Measurements from ENCODE around the gene TLE4.

Gene TLE4

DNA sequence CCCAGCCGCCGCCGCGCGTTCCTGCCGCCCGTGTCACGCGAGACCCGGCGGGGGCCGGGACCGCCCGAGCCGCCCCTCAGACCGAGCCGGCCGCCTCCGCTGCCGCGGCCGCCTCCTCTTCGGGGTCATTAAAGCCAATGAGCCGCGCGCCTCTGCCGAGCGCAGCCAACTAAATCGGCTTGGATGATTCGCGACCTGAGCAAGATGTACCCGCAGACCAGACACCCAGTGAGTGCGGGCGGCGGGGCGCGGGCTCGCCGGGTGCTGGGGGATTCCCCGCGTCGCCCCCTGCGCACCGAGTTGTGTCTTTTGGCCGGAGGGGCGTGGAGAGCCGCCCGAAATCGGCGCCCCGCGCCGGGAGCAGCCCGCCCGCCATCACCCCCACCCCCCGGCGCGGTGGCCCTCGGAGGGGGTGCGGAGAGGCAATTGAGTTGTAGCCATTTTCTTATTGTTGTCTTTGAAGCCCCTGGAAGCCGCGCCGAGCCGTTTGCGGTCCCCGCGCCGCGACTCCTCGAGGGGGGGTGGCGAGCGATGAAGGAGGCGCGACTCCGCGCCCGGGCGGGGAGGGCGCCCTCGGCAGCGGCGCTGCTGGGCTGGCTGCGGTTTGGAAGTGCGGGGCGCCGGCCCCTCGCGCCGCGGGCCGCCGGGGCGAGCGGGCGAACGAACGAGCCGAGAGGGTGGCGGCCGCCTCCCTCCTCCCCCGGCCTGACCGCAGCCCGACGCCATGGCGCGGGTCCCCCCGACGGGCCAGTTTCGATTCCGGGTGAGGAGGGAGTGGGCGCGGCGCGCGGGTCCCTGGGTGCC is 1.0 kb downstream of the TLE4 start:
- peak; percentile 45 to 46 for DNase-seq

DNA sequence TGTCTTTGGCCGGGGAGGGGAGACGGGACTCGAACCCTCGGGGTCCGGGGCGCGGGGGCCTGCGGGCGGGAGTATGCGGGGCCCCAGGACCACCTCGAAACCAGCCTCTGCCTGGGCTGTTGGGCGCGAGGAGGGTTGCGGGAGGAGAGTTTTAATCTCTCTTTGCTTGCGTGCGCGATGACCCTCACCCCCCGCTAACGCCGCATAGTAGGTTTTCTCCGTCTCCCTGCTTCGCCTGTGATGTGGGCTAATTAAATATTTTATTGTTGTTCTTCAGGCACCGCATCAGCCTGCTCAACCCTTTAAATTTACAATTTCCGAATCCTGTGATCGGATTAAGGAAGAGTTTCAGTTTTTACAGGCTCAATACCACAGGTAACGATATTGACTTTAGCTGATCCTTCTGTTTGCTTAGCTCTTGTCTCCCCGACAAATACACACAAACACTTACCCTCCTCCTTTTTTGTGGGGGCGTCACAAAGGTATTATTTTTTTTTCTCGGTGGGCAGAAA is 1.7 kb downstream of the TLE4 start:
- DNase-seq = no peak

- DNase-seq = no peak
These were observed 2.4 kb downstream of the TLE4 start for GRCh38 chr9:79574136-79574535.

GRCh38 chr9:79574781-79575180 is 3.0 kb downstream of the TLE4 start:
- no peak for DNase-seq

DNA sequence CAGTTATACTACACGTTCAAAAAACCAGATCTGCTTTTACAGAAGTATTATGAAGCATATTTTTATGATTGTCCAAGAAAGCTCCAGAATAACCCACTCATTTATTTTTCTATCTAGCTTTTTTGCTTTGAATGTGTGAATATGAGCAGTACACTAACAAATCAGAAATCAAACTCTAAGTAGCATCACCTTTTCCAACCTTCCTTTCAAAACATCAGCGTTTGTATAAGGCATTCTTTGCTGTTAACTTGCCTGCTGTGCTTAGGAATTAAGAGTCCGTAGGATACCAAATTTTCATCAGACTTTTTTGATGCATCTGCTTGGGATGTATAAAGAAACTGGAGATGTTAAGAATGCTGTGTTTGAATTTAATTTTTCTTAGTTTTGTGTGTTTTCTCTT is 3.8 kb downstream of the TLE4 start:
- no peak for DNase-seq

DNA sequence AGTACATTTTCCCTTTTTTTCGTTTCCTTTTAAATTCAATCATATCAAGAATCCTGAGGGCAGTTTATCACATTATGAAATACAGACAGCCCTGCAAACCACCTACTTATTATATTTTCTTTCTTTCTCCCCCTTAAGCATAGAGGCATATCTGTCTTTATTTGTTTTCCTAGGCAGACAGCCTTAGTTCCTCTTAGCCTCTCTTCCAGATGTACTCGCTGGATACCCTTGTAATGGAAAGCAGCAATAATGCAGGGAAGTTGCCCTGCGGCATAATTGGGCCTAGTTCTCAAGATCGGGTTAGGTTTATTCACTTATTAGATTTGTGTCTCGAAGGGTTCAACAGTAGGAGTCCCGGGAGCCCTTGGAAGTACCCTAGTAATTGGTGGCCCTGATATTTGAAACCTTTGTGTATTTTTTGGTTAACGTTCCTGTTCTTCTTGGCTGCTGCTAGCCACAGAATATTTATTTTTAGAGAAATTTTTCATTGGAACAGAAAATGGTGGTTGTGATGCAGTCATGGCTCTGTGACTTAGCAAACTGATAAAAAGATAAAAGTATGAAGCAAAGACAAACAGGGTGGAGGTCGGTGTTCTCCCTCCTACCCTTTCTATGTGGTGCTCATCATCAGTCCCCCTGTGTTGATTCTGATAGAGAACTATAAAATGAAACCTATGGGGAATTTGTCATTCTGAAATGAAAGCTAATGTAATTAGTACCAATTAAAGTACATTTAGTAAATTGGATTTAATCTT is 6.4 kb downstream of the TLE4 start:
- DNase-seq = no peak

- DNase-seq = no peak
These were observed 7.1 kb downstream of the TLE4 start for GRCh38 chr9:79578891-79579290.

- no peak for DNase-seq
These were observed 7.9 kb downstream of the TLE4 start for GRCh38 chr9:79579624-79580023.

DNA sequence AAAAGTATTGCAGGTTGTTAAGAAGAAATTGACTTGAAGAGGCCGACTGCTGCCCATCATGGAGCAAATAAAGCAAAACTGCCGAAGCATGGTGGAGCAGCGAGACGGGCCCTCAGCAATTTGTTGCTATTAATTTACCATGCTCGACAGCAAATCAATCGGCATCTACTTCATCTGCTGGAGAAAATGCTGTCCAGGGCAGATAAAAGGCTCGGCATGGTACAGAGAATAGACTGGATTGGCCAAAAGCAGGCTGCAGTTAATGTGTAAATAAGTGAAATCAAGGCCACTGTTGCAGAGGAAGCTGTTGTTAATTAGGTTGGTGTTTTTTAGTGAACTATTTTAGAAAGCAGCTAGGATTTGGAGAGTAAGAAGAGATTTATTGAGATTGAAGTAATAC is 8.3 kb downstream of the TLE4 start:
- no peak for DNase-seq

DNA sequence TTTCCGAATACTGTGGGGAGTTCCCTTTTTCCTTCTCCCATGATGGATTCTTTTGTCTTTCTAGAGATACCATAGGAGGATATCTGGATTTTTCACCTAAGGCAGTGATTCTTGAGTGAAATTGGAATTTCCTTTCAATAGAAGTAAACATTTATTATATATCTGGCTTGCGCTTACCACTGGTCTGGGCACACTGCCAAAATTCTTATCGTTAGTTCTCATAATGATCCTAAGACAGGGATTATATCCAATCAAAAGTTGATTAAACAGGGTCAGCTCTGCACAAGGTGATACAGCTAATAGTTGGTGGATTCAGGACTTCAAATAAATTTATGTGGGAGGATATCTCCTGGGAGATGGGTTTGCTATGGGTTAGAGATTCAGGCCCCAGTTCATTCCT is 9.6 kb downstream of the TLE4 start:
- DNase-seq = no peak

GRCh38 chr9:79581794-79582193 is 10.0 kb downstream of the TLE4 start:
- DNase-seq = peak; percentile 11 to 16

DNA sequence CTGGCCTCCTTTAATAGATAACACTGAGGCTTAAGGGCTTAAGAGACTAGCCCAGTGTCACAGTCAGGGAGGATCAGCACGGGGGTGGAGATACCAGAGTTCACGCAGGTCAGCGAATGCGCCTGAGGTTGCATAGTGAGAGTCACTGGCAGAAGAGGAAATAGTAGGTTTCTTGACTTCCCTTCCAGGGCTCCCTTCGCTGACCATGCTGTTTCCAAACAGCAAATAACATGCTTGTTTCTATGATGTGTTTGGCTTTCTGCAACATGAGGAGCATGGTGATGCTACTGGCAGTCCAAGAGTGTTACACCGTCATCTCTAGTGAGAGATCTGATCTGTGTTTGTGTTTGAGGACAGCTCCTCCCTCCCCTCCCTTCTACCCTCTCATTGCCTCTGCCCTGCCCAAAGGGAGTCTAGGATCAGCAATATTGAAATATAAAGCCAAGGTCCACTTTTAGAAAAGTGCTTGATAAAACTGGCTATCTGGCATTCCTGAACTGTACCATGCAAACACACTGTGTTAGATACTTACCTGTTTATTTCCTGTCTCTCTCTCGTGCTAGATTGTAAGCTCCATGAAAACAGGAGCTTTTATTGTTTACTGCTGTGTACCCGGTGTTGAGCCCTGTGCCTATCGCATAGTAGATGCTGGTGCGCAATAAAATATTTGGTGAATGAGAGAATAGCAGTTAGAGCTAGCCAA is 12.3 kb downstream of the TLE4 start:
- DNase-seq = no peak

- no peak for DNase-seq
These were observed 12.9 kb downstream of the TLE4 start for GRCh38 chr9:79584655-79584982.

GRCh38 chr9:79588488-79589223 is 16.9 kb downstream of the TLE4 start:
- DNase-seq = no peak

DNA sequence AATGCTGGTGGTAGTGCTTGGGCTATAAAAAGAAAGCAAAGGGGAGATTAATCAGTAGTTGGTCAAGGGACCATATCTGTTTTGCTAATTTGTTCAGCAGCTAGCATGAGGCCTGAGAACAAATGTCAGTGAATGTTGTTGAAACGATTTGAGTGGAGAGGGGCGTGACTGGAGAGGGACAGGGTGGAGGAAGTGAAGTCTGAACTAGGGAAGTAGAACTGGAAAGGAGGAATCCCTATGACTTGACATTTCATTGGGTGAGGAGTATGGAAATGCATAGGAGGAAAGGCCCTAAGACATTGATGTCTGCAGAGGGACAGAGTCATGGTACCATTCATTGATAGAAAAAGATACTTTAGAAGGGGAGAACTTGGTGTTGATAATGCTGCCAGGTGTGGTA is 19.7 kb downstream of the TLE4 start:
- DNase-seq = no peak

GRCh38 chr9:79592726-79593493 is 21.1 kb downstream of the TLE4 start:
- no peak for DNase-seq

GRCh38 chr9:79598562-79599345 is 27.0 kb downstream of the TLE4 start:
- no peak for DNase-seq

GRCh38 chr9:79600466-79600865 is 28.7 kb downstream of the TLE4 start:
- no peak for DNase-seq

DNA sequence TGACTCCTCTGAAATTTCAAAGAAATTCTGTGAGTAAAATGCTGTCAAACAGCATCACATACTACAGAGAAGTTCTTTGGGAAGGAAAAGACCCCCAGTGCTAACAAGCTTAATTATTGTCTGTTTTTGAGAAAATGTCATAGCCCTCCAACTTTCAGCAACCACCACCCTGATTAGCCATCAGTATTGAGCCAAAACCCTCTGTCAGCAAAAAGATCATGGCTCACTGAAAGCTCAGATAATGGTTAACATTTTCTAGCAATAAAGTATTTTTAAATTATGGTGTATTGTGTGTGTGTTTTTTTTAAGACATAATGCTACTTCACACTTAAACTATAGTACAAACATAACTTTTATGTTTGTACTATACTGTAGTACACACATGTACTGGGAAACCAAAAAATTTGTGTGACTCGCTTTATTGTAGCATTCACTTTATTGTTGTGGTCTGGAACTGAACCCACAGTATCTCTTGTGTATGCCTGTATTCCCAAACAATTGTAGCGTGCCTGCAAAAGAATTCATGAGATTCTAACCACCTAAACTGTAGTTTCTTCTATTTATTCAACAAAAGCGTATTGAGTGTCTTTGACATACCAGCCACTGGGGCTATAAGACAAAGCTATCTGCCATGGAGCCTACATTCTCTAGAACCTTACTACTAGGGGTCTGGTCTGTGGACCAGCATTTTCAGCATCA is 31.6 kb downstream of the TLE4 start:
- no peak for DNase-seq

DNA sequence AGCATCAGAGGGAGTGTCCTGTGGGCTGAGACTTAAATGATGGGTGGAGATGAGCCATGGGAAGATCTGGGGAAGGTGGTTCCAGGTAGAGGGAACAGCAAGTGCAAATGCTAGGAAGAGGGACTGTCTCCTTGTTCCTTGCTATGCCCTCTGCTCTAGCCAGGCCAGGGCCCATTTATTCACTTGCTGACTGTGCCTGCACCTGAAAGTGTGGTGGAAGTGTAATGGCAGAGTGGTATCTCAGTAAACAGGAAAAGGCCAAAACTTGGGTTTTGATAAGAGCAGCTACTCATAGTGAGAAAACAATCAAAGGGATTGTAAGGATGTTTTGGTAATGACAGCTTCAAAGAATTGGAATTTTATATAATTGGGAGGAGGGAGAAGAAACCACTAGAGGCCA is 32.4 kb downstream of the TLE4 start:
- DNase-seq = no peak

Data from activated CD4-positive, alpha-beta T cell treated with anti-CD3 and anti-CD28 coated beads, Interleukin-2, amount 50 U/mL, for 4 hours (primary cell).